ENCODE data around the gene PNPT1. TPM values are rescaled to one million over a fixed set of nuclear protein-coding genes. Genes with fewer than 3 reads are reported as not detected.

The PNPT1 gene
- total RNA-seq, 1 experiment from 2014 or later = 31.7 TPM

- peaks cover 24 to 34% of the 10 kb centered on the region in 2 experiments for H3K36me3 ChIP-seq (ENCODE audit: control insufficient read depth in 1 of 2, insufficient read depth in 2 of 2, low read length in 2 of 2)
- ChIA-PET RAD21 (ENCODE audit: low non-redundant PET in 1 of 2, low total read pairs in 2 of 2, uncharacterized antibody in 2 of 2, unreplicated experiment in 2 of 2) (no interaction called here), CTCF (no interaction called here), POLR2A (no interaction called here)
- ATAC-seq (no peak), DNase-seq (ENCODE audit: low read depth, low spot score) (no peak)
- peaks cover 2% of the 10 kb centered on the region; the same call in 1 of the 2 replicates for H3K79me2 ChIP-seq (ENCODE audit: insufficient read depth, low read length)
- no peaks in the 10 kb centered on the region for H3K9me3 ChIP-seq (ENCODE audit: control insufficient read depth in 1 of 2, insufficient read depth in 1 of 2, low read depth in 1 of 2, low read length in 2 of 2)
- no peaks in the 10 kb centered on the region for H3K4me1 ChIP-seq (ENCODE audit: control insufficient read depth in 1 of 2, insufficient read depth in 2 of 2, low read length in 2 of 2)
- no peak overlapping the region for H3K4me3 ChIP-seq (replicated peaks in 1 of 2; ENCODE audit: low read depth in 1 of 2, low read length in 2 of 2)
- H3K9me2 ChIP-seq (ENCODE audit: insufficient read depth) = no peaks in the 10 kb centered on the region
- H4K20me1 ChIP-seq (ENCODE audit: insufficient read depth) = no peaks in the 10 kb centered on the region
- no peak overlapping the region for H2AFZ ChIP-seq (ENCODE audit: low read depth, low read length, poor library complexity, severe bottlenecking)
- TF ChIP-seq POLR2AphosphoS5 (IDR thresholded peaks at IDR 0.05; ENCODE audit: low read depth, low read length) (no peak), REST (IDR thresholded peaks at IDR 0.05; ENCODE audit: low read depth) (no peak), TCF7L2 (IDR thresholded peaks at IDR 0.05; ENCODE audit: borderline replicate concordance, extremely low read depth, insufficient read depth, insufficient read length) (no peak), ZNF274 (IDR thresholded peaks at IDR 0.05; ENCODE audit: low read depth, low read length) (no peak), SIN3A (IDR thresholded peaks at IDR 0.05; ENCODE audit: low read depth) (no peak), SP1 (IDR thresholded peaks at IDR 0.05; ENCODE audit: low read depth) (no peak), FOSL1 (IDR thresholded peaks at IDR 0.05; ENCODE audit: low read depth) (no peak), YY1 (IDR thresholded peaks at IDR 0.05; ENCODE audit: extremely low read depth, insufficient replicate concordance, low read depth, low read length) (no peak), POLR2A (IDR thresholded peaks at IDR 0.05; ENCODE audit: borderline replicate concordance, extremely low read depth, insufficient read depth, insufficient read length) (no peak), ELF1 (IDR thresholded peaks at IDR 0.05; ENCODE audit: borderline replicate concordance, low read depth) (no peak), EGR1 (IDR thresholded peaks at IDR 0.05; ENCODE audit: low read depth) (no peak), CBX3 (IDR thresholded peaks at IDR 0.05; ENCODE audit: low read depth) (no peak), EZH2phosphoT487 (IDR thresholded peaks at IDR 0.05; ENCODE audit: borderline replicate concordance) (no peak), RAD21 (IDR thresholded peaks at IDR 0.05; ENCODE audit: low read depth) (no peak)
- H3K9ac ChIP-seq (ENCODE audit: low read length) = no peak overlapping the region
- H3K27ac ChIP-seq (ENCODE audit: low read depth, low read length) = no peak overlapping the region
- BruUV-seq (replicated peaks) = no TSS peak
- intact Hi-C loops (cut with micrococcal nuclease) = no loop called here
- no peak overlapping the region for H3K4me2 ChIP-seq (ENCODE audit: low read length)
- no peaks in the 10 kb centered on the region for H3K27me3 ChIP-seq (ENCODE audit: insufficient read depth, low read length)
Observed at GRCh38 chr2:55668956-55669355, 24.7 kb downstream of the PNPT1 start.
